HEK293T (cell line): ENCODE measurements around the gene PDZD2.
"Not testable (repeated sequence)": the region's sequence is repeated elsewhere in the genome, so short reads cannot be mapped to it uniquely, and the experiment has no call there.

Source experiments
- CTCF ChIA-PET: fragments of 350-600 bp; formaldehyde crosslinking; extraction: SDS; loops from one replicate; lab custom pipeline; 2021; ENCODE audit warnings: antibody characterized with exemption, inconsistent platforms; lab: Yijun Ruan, JAX
- POLR2A ChIA-PET: fragments of 350-600 bp; formaldehyde crosslinking; extraction: SDS; loops from one replicate; lab custom pipeline; 2020; ENCODE audit warnings: antibody characterized with exemption, inconsistent platforms; lab: Yijun Ruan, JAX
- DNase-seq: peaks from one replicate; pipeline ENCODE4 v3.0.0; 2012; ENCODE audit warnings: mixed read lengths; ENCODE audit errors: extremely low spot score
- ARNT ChIP-seq: fragments of 450-650 bp; IDR thresholded peaks from 2 replicates; pipeline ENCODE4 v1.6.1; 2017; ENCODE audit warnings: mild to moderate bottlenecking
- BHLHE40 ChIP-seq: fragments of 450-650 bp; IDR thresholded peaks from 2 replicates; pipeline ENCODE4 v1.6.1; 2016; ENCODE audit warnings: mild to moderate bottlenecking, moderate library complexity, borderline replicate concordance
- CTBP1 ChIP-seq: fragments of 450-650 bp; IDR thresholded peaks from 2 replicates; pipeline ENCODE4 v1.6.1; 2016; ENCODE audit warnings: borderline replicate concordance
- ELF4 ChIP-seq: fragments of 450-650 bp; IDR thresholded peaks from 2 replicates; pipeline ENCODE4 v1.6.1; 2017; ENCODE audit warnings: antibody characterized with exemption
- FOXA1 ChIP-seq: fragments of 450-650 bp; IDR thresholded peaks from 2 replicates; pipeline ENCODE4 v1.6.1; 2016; ENCODE audit warnings: mild to moderate bottlenecking
- FOXK2 ChIP-seq: fragments of 450-650 bp; IDR thresholded peaks from 2 replicates; pipeline ENCODE4 v1.6.1; 2016; ENCODE audit warnings: mild to moderate bottlenecking
- FOXM1 ChIP-seq: fragments of 450-650 bp; IDR thresholded peaks from 2 replicates; pipeline ENCODE4 v1.6.1; 2017; ENCODE audit warnings: mild to moderate bottlenecking, borderline replicate concordance
- HDGF ChIP-seq: fragments of 450-650 bp; IDR thresholded peaks from 2 replicates; pipeline ENCODE4 v1.6.1; 2017; ENCODE audit warnings: antibody characterized with exemption, borderline replicate concordance
- L3MBTL2 ChIP-seq: fragments of 450-650 bp; conservative IDR thresholded peaks from 2 replicates; pipeline ENCODE4 v1.6.1; 2016; ENCODE audit warnings: mild to moderate bottlenecking
- LEF1 ChIP-seq: fragments of 450-650 bp; IDR thresholded peaks from 2 replicates; pipeline ENCODE4 v1.6.1; 2017; ENCODE audit warnings: mild to moderate bottlenecking, borderline replicate concordance
- NFRKB ChIP-seq: fragments of 450-650 bp; IDR thresholded peaks from 2 replicates; pipeline ENCODE4 v1.6.1; 2016; ENCODE audit warnings: mild to moderate bottlenecking, moderate library complexity
- PKNOX1 ChIP-seq: fragments of 450-650 bp; IDR thresholded peaks from 2 replicates; pipeline ENCODE4 v1.6.1; 2016
- SP1 ChIP-seq: fragments of 450-650 bp; IDR thresholded peaks from 2 replicates; pipeline ENCODE4 v1.6.1; 2017
- SUZ12 ChIP-seq: fragments of 450-650 bp; IDR thresholded peaks from 2 replicates; pipeline ENCODE4 v1.6.1; 2016; ENCODE audit warnings: mild to moderate bottlenecking
- TARDBP ChIP-seq: fragments of 450-650 bp; IDR thresholded peaks from 2 replicates; pipeline ENCODE4 v1.6.1; 2016
- ZNF384 ChIP-seq: fragments of 450-650 bp; IDR thresholded peaks from 2 replicates; pipeline ENCODE4 v1.6.1; 2016

The PDZD2 gene

GRCh38 chr5:31682851-31683250 is 43.9 kb downstream of the PDZD2 start:
- DNase-seq, result no peak
- no peak for TF ChIP-seq FOXM1
- no peak for TF ChIP-seq NFRKB
- no peak for TF ChIP-seq HDGF
- no peak for TF ChIP-seq ARNT
- no peak for TF ChIP-seq SUZ12
- no peak for TF ChIP-seq LEF1
- CTCF ChIA-PET, result interaction anchor here (0.7 kb wide), 1 partner anchor 61 kb away, joined by 3 read pairs; no protein-coding TSS in a partner anchor
- POLR2A ChIA-PET, result no interaction called here

GRCh38 chr5:31688515-31689092 is 49.7 kb downstream of the PDZD2 start:
- DNase-seq, result no peak
- POLR2A ChIA-PET, result no interaction called here
- CTCF ChIA-PET, result no interaction called here
- no peak for TF ChIP-seq HDGF
- no peak for TF ChIP-seq FOXK2
- no peak for TF ChIP-seq NFRKB
- no peak for TF ChIP-seq SP1
- no peak for TF ChIP-seq LEF1
- TF ChIP-seq ARNT, result no peak
- no peak for TF ChIP-seq BHLHE40
- no peak for TF ChIP-seq CTBP1
- no peak for TF ChIP-seq PKNOX1
- TF ChIP-seq ZNF384, result no peak
- TF ChIP-seq SUZ12, result no peak
- no peak for TF ChIP-seq TARDBP
- TF ChIP-seq ELF4, result no peak

GRCh38 chr5:31691408-31691807 is 52.5 kb downstream of the PDZD2 start:
- POLR2A ChIA-PET, DNase-seq, CTCF ChIA-PET: not testable (repeated sequence)

GRCh38 chr5:31692561-31693221 is 53.8 kb downstream of the PDZD2 start:
- POLR2A ChIA-PET, result no interaction called here

DNA sequence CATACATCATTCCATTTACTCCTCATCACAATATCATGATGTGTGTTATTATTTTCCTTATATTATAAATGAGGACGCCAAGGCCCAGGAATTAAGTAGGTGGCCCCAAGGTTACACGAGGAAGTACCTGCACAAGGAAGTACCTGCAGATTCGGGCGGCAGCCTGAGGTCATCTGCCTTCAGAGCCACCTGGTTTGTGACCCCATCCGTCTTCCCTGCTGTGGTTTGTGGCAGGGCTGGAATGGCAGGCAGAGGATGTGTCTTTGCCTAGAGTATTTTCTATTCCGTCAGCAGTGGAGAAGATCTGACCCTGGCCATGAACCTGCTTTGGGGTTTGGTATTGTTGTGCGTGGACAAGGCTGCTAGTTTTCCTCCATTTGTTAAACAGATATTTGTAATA is 59.7 kb downstream of the PDZD2 start:
- no peak for DNase-seq
- ChIA-PET CTCF (no interaction called here), POLR2A (no interaction called here)
- no peak for TF ChIP-seq ZNF384
- TF ChIP-seq ELF4, result no peak
- no peak for TF ChIP-seq ARNT
- TF ChIP-seq SP1, result no peak
- TF ChIP-seq FOXA1, result no peak
- no peak for TF ChIP-seq BHLHE40
- TF ChIP-seq LEF1, result no peak
- TF ChIP-seq SUZ12, result no peak
- no peak for TF ChIP-seq FOXM1
- TF ChIP-seq TARDBP, result no peak
- no peak for TF ChIP-seq CTBP1
- TF ChIP-seq PKNOX1, result no peak
- TF ChIP-seq FOXK2, result no peak
- no peak for TF ChIP-seq NFRKB
- TF ChIP-seq L3MBTL2, result no peak

More at GRCh38 chr5:31692561-31693221, 53.8 kb downstream of the PDZD2 start:
- no peak for DNase-seq
- TF ChIP-seq PKNOX1, result no peak
- CTCF ChIA-PET, result interaction anchor here (0.7 kb wide), 1 partner anchor 16 kb away, joined by 5 read pairs; no protein-coding TSS in a partner anchor

DNA sequence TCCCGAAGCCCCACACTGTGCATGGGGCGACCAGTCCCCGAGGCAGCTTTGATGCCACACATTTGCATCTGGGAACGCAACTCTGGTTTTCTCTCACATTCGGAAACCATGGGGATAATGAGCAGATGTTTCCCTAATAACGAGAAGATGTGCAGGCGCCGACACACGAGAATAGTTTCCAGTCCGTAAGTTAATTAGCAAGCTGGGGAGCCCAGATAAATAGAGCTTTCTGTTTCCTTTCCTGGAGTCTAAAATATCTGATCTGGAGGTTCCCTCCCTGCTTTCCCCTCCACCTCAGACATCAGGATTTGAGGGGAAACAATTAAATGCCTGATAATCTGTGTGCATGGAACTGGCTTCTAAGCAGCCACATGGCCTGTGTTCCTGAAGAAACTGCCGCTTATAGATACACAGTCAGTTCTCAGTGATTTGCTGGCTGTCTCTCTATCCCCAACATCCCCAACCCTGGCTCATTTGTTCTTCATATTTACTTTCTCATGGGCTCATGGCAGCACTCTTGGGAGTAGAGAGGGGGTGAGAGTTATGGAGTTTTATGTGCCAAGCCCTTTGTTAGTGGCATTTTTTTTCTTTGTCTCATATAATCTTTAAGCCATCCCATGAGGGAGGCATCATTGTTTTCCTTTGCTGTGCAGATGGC is 62.8 kb downstream of the PDZD2 start:
- no peak for DNase-seq
- TF ChIP-seq PKNOX1, result no peak
- CTCF ChIA-PET, result no interaction called here
- POLR2A ChIA-PET, result no interaction called here

GRCh38 chr5:31702712-31703111 is 63.8 kb downstream of the PDZD2 start:
- DNase-seq, result no peak

More at GRCh38 chr5:31702712-31703111, 63.8 kb downstream of the PDZD2 start:
- ChIA-PET CTCF (no interaction called here), POLR2A (no interaction called here)
- TF ChIP-seq CTBP1 (no peak), PKNOX1 (no peak), ZNF384 (no peak), FOXK2 (no peak), SP1 (no peak), SUZ12 (no peak), L3MBTL2 (no peak), ARNT (no peak), FOXM1 (no peak), ELF4 (no peak), LEF1 (no peak), TARDBP (no peak), FOXA1 (no peak), BHLHE40 (no peak)
